ENCODE measurements around the gene PRR19.

DNA sequence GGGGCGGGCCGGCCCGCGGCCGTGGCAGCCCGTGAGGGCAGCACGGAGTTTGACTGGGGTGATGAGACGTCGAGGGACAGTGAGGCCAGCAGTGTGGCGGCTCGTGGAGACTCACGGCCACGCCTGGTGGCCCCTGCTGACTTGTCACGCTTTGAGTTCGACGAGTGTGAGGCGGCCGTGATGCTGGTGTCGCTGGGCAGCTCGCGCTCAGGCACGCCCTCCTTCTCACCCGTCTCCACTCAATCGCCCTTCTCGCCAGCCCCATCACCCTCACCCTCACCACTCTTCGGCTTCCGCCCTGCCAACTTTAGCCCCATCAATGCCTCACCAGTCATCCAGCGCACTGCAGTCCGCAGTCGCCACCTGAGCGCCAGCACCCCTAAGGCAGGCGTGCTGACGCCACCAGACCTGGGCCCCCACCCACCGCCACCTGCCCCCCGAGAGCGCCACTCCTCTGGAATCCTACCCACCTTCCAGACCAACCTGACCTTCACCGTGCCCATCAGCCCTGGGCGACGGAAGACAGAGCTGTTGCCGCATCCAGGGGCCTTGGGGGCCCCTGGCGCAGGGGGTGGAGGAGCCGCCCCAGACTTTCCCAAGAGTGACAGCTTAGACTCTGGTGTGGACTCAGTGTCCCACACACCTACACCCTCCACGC, 28.4 kb upstream of the PRR19 start:
- TF ChIP-seq, protein P1, sequence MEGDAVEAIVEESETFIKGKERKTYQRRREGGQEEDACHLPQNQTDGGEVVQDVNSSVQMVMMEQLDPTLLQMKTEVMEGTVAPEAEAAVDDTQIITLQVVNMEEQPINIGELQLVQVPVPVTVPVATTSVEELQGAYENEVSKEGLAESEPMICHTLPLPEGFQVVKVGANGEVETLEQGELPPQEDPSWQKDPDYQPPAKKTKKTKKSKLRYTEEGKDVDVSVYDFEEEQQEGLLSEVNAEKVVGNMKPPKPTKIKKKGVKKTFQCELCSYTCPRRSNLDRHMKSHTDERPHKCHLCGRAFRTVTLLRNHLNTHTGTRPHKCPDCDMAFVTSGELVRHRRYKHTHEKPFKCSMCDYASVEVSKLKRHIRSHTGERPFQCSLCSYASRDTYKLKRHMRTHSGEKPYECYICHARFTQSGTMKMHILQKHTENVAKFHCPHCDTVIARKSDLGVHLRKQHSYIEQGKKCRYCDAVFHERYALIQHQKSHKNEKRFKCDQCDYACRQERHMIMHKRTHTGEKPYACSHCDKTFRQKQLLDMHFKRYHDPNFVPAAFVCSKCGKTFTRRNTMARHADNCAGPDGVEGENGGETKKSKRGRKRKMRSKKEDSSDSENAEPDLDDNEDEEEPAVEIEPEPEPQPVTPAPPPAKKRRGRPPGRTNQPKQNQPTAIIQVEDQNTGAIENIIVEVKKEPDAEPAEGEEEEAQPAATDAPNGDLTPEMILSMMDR (IDR thresholded peaks at IDR 0.05; ENCODE audit: low read depth, low read length, poor library complexity, severe bottlenecking) = no peak
- TF ChIP-seq EZH2phosphoT487 (IDR thresholded peaks at IDR 0.05; ENCODE audit: borderline replicate concordance, low read length) = no peak

All from DOHH2 (cell line).